A549 (cell line): ENCODE data around the gene SP4. TPM values are rescaled to one million over a fixed set of nuclear protein-coding genes. Genes with fewer than 3 reads are reported as not detected.

Experiments
- ATAC-seq, 2 experiments: fragments of 200-7000 bp in 1 of 2; fragments of >200 bp in 1 of 2; cut with Nextera tagmentation in 1 of 2; cut with Tn5 transposase in 1 of 2; 3 replicates each; pipeline versions ENCODE4 v1.8.0 to v1.9.1; 2018 to 2020; ENCODE audit warnings: mild to moderate bottlenecking in 1 of 2, moderate library complexity in 1 of 2
- CTCF ChIA-PET: fragments of 300-600 bp; sonication (Branson Sonifier 250); formaldehyde crosslinking; extraction: SDS; loops from one replicate; lab custom pipeline; 2021; ENCODE audit warnings: antibody characterized with exemption, inconsistent platforms; lab: Yijun Ruan, JAX
- POLR2A ChIA-PET: fragments of 350-600 bp; formaldehyde crosslinking; extraction: SDS; loops from one replicate; lab custom pipeline; 2021; ENCODE audit warnings: antibody characterized with exemption, inconsistent platforms; lab: Yijun Ruan, JAX
- DNase-seq, 2 experiments: peaks; one replicate each; pipeline versions ENCODE4 v3.0.0 to v3.0.0-alpha.2; 2011 to 2016; ENCODE audit warnings: low read depth in 1 of 2, low spot score in 1 of 2
- FAIRE-seq: peaks from 2 replicates; lab custom pipeline; 2011; peaks lifted over from hg19 to GRCh38; lab: Jason Lieb, UNC
- H3K27ac ChIP-seq, 2 experiments: fragments of >200 bp; sonication (Bioruptor Twin); formaldehyde crosslinking; 3 replicates each; pipeline ENCODE4 v1.5.1; 2016 to 2017
- H3K4me1 ChIP-seq: fragments of >200 bp; sonication (Bioruptor Twin); formaldehyde crosslinking; 3 replicates; pipeline ENCODE4 v1.6.1; 2016
- H3K4me2 ChIP-seq: fragments of >200 bp; sonication (Bioruptor Twin); formaldehyde crosslinking; 3 replicates; pipeline ENCODE4 v1.6.1; 2016
- H3K4me3 ChIP-seq: fragments of >200 bp; sonication (Bioruptor Twin); formaldehyde crosslinking; 3 replicates; pipeline ENCODE4 v1.5.1; 2016
- H3K9me3 ChIP-seq: fragments of >200 bp; sonication (Bioruptor Twin); formaldehyde crosslinking; 3 replicates; pipeline ENCODE4 v1.6.1; 2016
- CBX2 ChIP-seq: fragments of 200-600 bp; sonication (generic); IDR thresholded peaks from 2 replicates; pipeline ENCODE4 v1.6.1; 2016; ENCODE audit warnings: low read depth, mild to moderate bottlenecking, borderline replicate concordance
- CEBPB ChIP-seq, 2 experiments: fragments of >200 bp in 1 of 2; sonication (Bioruptor Twin) in 1 of 2; formaldehyde crosslinking in 1 of 2; IDR thresholded peaks; 2 replicates each; pipeline ENCODE4 v1.6.1; 2012 to 2016
- CHD2 ChIP-seq: fragments of 150-350 bp; IDR thresholded peaks from 2 replicates; pipeline ENCODE4 v1.6.1; 2014; ENCODE audit warnings: low read length; ENCODE audit not compliant: partially characterized antibody
- CHD4 ChIP-seq: fragments of 200-600 bp; sonication (generic); IDR thresholded peaks from 2 replicates; pipeline ENCODE4 v1.6.1; 2016; ENCODE audit warnings: antibody characterized with exemption, mild to moderate bottlenecking, borderline replicate concordance
- EHF ChIP-seq: fragments of 250-450 bp; sonication (Bioruptor Pico); IDR thresholded peaks from 2 replicates; pipeline ENCODE4 v1.5.0; 2020; ENCODE audit warnings: mild to moderate bottlenecking
- GATA3 ChIP-seq: IDR thresholded peaks from 2 replicates; pipeline ENCODE4 v1.6.1; 2012; ENCODE audit warnings: borderline replicate concordance
- HOXA7 ChIP-seq: fragments of 250-450 bp; sonication (Bioruptor Pico); IDR thresholded peaks from 2 replicates; pipeline ENCODE4 v1.5.0; 2020; ENCODE audit warnings: mild to moderate bottlenecking, moderate library complexity
- JUNB ChIP-seq: fragments of >200 bp; sonication (Bioruptor Twin); formaldehyde crosslinking; IDR thresholded peaks from 2 replicates; pipeline ENCODE4 v1.6.1; 2016
- KDM5A ChIP-seq: fragments of 200-600 bp; sonication (generic); IDR thresholded peaks from 2 replicates; pipeline ENCODE4 v1.6.1; 2016; ENCODE audit warnings: antibody characterized with exemption, mild to moderate bottlenecking
- MAFK ChIP-seq: fragments of 450-650 bp; IDR thresholded peaks from 2 replicates; pipeline ENCODE4 v1.6.1; 2014; ENCODE audit not compliant: partially characterized antibody
- NFE2L2 ChIP-seq: fragments of 150-350 bp; conservative IDR thresholded peaks from 2 replicates; pipeline ENCODE4 v1.6.1; 2014; ENCODE audit warnings: low read length
- PHF8 ChIP-seq: fragments of 200-600 bp; sonication (generic); IDR thresholded peaks from 2 replicates; pipeline ENCODE4 v1.6.1; 2016; ENCODE audit warnings: low read depth, mild to moderate bottlenecking, antibody characterized with exemption, moderate library complexity, borderline replicate concordance
- POLR2AphosphoS2 ChIP-seq: conservative IDR thresholded peaks from 2 replicates; pipeline ENCODE4 v1.6.1; 2012; ENCODE audit warnings: low read length, improper control_type of control experiment, inconsistent platforms
- RAD21 ChIP-seq, 2 experiments: fragments of >200 bp in 1 of 2; sonication (Bioruptor Twin) in 1 of 2; formaldehyde crosslinking in 1 of 2; IDR thresholded peaks in 1 of 2; conservative IDR thresholded peaks in 1 of 2; 2 replicates in 1 of 2; 3 replicates in 1 of 2; pipeline ENCODE4 v1.6.1; 2012 to 2018; ENCODE audit warnings: inconsistent platforms in 1 of 2
- RARB ChIP-seq: fragments of 250-450 bp; sonication (Bioruptor Pico); IDR thresholded peaks from 2 replicates; pipeline ENCODE4 v1.8.0; 2021; ENCODE audit warnings: mild to moderate bottlenecking, moderate library complexity
- RNF2 ChIP-seq: fragments of 200-600 bp; sonication (generic); IDR thresholded peaks from 2 replicates; pipeline ENCODE4 v1.6.1; 2016; ENCODE audit warnings: low read depth, mild to moderate bottlenecking, antibody characterized with exemption, moderate library complexity, borderline replicate concordance
- WGBS: methylation state at CpG from one replicate; pipeline ENCODE4 v1.1.6; 2017; ENCODE audit errors: missing lambda C conversion rate; 5-methylcytosine and 5-hydroxymethylcytosine counted together
- polyA plus RNA-seq, 4 experiments: library from polyadenylated mRNA; depleted of rRNA in 3 of 4; stranded (reverse); fragments of >200 nt; fragmentation: RNase III in 1 of 4; extraction: RNeasy Plus Mini Kit Qiagen cat#74134 plus additional on column Dnase treatment in 1 of 4; gene quantifications; 2 replicates in 3 of 4; 3 replicates in 1 of 4; pipeline ENCODE4 v1.2.3, GENCODE V29; 2011 to 2017
- TF ChIP-seq, protein P1 (sequence below): fragments of 450-650 bp; IDR thresholded peaks from 2 replicates; pipeline ENCODE4 v1.6.1; 2014; ENCODE audit warnings: antibody characterized with exemption
- TF ChIP-seq, protein P2 (sequence below): fragments of 200-600 bp; sonication (generic); IDR thresholded peaks from 2 replicates; pipeline ENCODE4 v1.6.1; 2016; ENCODE audit warnings: antibody characterized with exemption, mild to moderate bottlenecking, moderate library complexity
- TF ChIP-seq, protein P3 (sequence below): IDR thresholded peaks from 2 replicates; pipeline ENCODE4 v1.6.1; 2012
- TF ChIP-seq, protein P4 (sequence below): fragments of 250-450 bp; sonication (Bioruptor Pico); IDR thresholded peaks from 2 replicates; pipeline ENCODE4 v1.5.0; 2020; ENCODE audit warnings: low read depth, mild to moderate bottlenecking, moderate library complexity
- TF ChIP-seq, protein P5 (sequence below): IDR thresholded peaks from 2 replicates; pipeline ENCODE4 v1.6.1; 2012; ENCODE audit warnings: low read depth, borderline replicate concordance

Gene SP4
- polyA plus RNA-seq, 2 of the 4 experiments (the other 2 are of a cell fraction) = 1.9 to 5.3 TPM

DNA sequence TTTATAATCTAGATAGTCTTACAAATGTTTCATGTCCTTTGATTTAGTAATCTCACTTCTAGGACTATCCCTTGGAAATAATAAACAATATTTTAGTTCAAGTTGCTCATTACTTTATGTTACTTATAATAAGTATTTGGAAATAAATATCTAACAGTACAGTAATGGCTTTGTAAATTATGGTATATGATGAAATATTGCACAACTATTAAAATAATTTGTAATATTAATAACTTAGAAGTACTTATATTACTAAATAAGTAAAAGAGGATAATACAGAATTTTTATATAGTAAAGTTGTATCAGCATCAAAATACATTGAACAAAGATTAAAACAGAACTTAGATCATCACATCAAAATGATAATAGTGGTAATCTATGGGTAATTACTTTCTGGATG, 41.1 kb downstream of the SP4 start:
- no peaks in the 10 kb centered on the region for H3K4me1 ChIP-seq
- FAIRE-seq = no peak
- CTCF ChIA-PET = no interaction called here
- ATAC-seq = no peak
- TF ChIP-seq EHF (CRISPR knock-in tag) = no peak
- TF ChIP-seq, protein P1, sequence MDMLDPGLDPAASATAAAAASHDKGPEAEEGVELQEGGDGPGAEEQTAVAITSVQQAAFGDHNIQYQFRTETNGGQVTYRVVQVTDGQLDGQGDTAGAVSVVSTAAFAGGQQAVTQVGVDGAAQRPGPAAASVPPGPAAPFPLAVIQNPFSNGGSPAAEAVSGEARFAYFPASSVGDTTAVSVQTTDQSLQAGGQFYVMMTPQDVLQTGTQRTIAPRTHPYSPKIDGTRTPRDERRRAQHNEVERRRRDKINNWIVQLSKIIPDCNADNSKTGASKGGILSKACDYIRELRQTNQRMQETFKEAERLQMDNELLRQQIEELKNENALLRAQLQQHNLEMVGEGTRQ = no peak
- H3K4me3 ChIP-seq = no peak overlapping the region
- no peak overlapping the region for H3K4me2 ChIP-seq
- POLR2A ChIA-PET = no interaction called here
- no peak for DNase-seq
- no peaks in the 10 kb centered on the region for H3K9me3 ChIP-seq
- no peak overlapping the region for H3K27ac ChIP-seq

DNA sequence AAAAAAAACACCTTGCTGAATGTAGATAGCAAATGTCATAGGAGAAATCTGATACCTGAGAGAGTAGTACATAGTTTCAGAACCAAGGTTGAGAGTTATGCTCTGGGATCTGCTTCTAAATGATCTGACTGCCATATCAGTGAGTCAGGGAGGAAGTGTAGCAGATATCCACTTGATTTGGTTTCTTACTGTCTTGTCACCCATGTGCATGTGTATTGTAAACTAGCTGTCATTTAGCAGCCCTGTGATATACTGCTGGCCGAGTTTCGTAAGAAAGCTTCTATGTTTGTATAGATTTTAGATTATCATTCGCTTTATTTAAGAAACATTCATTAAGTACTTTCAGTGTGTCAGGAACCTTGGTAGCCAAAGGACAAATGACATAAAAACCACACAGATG, 42.0 kb downstream of the SP4 start:
- CTCF ChIA-PET = interaction anchor here (1.4 kb wide), 1 partner anchor 11 kb away, joined by 3 read pairs; no protein-coding TSS in a partner anchor

DNA sequence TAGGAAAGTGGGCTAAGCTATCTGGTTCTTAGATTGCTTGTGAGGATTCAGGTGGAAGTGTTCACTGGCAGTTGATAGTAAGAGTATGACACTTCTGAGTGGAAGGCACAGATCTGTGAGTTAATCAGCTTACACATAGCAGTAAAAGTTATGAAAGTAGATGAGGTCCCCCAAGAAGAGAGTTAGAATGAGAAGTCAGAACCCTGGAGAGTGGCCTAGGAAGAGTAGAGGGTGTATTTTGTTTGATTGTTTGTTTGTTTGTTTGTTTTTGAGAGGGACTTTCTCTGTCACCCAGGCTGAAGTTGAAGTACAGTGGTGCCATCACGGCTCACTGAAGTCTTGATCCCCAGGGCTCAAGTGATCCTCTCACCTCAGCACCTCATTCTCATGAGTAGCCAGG, 44.1 kb downstream of the SP4 start:
- ATAC-seq (no peak), DNase-seq (no peak), FAIRE-seq (no peak)
- H3K27ac ChIP-seq = no peak overlapping the region
- CTCF ChIA-PET = interaction anchor here (0.6 kb wide), 1 partner anchor 210 kb away, joined by 4 read pairs; no protein-coding TSS in a partner anchor
- no peak overlapping the region for H3K4me2 ChIP-seq
- 88% methylated on average over 1 of the region's 1 CpG for WGBS
- H3K4me3 ChIP-seq = no peak overlapping the region
- POLR2A ChIA-PET = no interaction called here
- H3K4me1 ChIP-seq = no peaks in the 10 kb centered on the region
- TF ChIP-seq, protein P2, sequence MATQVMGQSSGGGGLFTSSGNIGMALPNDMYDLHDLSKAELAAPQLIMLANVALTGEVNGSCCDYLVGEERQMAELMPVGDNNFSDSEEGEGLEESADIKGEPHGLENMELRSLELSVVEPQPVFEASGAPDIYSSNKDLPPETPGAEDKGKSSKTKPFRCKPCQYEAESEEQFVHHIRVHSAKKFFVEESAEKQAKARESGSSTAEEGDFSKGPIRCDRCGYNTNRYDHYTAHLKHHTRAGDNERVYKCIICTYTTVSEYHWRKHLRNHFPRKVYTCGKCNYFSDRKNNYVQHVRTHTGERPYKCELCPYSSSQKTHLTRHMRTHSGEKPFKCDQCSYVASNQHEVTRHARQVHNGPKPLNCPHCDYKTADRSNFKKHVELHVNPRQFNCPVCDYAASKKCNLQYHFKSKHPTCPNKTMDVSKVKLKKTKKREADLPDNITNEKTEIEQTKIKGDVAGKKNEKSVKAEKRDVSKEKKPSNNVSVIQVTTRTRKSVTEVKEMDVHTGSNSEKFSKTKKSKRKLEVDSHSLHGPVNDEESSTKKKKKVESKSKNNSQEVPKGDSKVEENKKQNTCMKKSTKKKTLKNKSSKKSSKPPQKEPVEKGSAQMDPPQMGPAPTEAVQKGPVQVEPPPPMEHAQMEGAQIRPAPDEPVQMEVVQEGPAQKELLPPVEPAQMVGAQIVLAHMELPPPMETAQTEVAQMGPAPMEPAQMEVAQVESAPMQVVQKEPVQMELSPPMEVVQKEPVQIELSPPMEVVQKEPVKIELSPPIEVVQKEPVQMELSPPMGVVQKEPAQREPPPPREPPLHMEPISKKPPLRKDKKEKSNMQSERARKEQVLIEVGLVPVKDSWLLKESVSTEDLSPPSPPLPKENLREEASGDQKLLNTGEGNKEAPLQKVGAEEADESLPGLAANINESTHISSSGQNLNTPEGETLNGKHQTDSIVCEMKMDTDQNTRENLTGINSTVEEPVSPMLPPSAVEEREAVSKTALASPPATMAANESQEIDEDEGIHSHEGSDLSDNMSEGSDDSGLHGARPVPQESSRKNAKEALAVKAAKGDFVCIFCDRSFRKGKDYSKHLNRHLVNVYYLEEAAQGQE = peak; percentile 21; the same call in 1 of the 2 replicates
- TF ChIP-seq MAFK (no peak), CBX2 (no peak), CHD4 (no peak)
- H3K9me3 ChIP-seq = no peaks in the 10 kb centered on the region

More for the DNA sequence above, 42.0 kb downstream of the SP4 start:
- no peaks in the 10 kb centered on the region for H3K9me3 ChIP-seq
- no peak for ATAC-seq
- no peak for DNase-seq
- H3K4me3 ChIP-seq = no peak overlapping the region
- WGBS = 95% methylated on average over 3 of the region's 3 CpGs
- H3K4me2 ChIP-seq = no peak overlapping the region
- POLR2A ChIA-PET = interaction anchor here (0.7 kb wide), 1 partner anchor 33 kb away, joined by 6 read pairs; no protein-coding TSS in a partner anchor
- FAIRE-seq = no peak
- TF ChIP-seq CHD2 = no peak
- TF ChIP-seq, protein P3, sequence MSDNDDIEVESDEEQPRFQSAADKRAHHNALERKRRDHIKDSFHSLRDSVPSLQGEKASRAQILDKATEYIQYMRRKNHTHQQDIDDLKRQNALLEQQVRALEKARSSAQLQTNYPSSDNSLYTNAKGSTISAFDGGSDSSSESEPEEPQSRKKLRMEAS = no peak
- TF ChIP-seq, protein P4, sequence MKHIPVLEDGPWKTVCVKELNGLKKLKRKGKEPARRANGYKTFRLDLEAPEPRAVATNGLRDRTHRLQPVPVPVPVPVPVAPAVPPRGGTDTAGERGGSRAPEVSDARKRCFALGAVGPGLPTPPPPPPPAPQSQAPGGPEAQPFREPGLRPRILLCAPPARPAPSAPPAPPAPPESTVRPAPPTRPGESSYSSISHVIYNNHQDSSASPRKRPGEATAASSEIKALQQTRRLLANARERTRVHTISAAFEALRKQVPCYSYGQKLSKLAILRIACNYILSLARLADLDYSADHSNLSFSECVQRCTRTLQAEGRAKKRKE = no peak
- TF ChIP-seq NFE2L2 = no peak
- TF ChIP-seq, protein P2 = no peak
- TF ChIP-seq CBX2 = no peak
- TF ChIP-seq GATA3 = no peak
- TF ChIP-seq, protein P5, sequence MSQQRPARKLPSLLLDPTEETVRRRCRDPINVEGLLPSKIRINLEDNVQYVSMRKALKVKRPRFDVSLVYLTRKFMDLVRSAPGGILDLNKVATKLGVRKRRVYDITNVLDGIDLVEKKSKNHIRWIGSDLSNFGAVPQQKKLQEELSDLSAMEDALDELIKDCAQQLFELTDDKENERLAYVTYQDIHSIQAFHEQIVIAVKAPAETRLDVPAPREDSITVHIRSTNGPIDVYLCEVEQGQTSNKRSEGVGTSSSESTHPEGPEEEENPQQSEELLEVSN = no peak
- TF ChIP-seq RARB (CRISPR knock-in tag) = no peak
- TF ChIP-seq JUNB = no peak
- no peak for TF ChIP-seq PHF8
- TF ChIP-seq POLR2AphosphoS2 = no peak
- no peak for TF ChIP-seq RNF2
- no peak for TF ChIP-seq CEBPB (IDR thresholded peaks at IDR 0.05)
- no peak for TF ChIP-seq RAD21 (conservative IDR thresholded peaks at IDR 0.05 in 1 of 2, IDR thresholded peaks at IDR 0.05 in 1 of 2)
- TF ChIP-seq KDM5A = no peak
- TF ChIP-seq HOXA7 (CRISPR knock-in tag) = no peak
- no peaks in the 10 kb centered on the region for H3K4me1 ChIP-seq
- H3K27ac ChIP-seq = no peak overlapping the region
